H9 (cell line): Measurements from ENCODE around the gene CXXC5. TPM values are rescaled to one million over a fixed set of nuclear protein-coding genes. Genes with fewer than 3 reads are reported as not detected.

Source experiments
- DNase-seq: peaks from one replicate; pipeline ENCODE4 v3.0.0-alpha.2; 2017
- H2AFZ ChIP-seq: one replicate; pipeline ENCODE4 v1.6.1; 2013; ENCODE audit warnings: mild to moderate bottlenecking, low read length, control low read depth, moderate library complexity
- H2AK5ac ChIP-seq: 2 replicates; pipeline ENCODE4 v1.6.1; 2013; ENCODE audit warnings: low read length, control low read depth, mixed read lengths; ENCODE audit not compliant: insufficient read length
- H2BK120ac ChIP-seq: one replicate; pipeline ENCODE4 v1.6.1; 2013; ENCODE audit warnings: low read depth, mild to moderate bottlenecking, low read length, control low read depth, inconsistent platforms; ENCODE audit not compliant: poor library complexity, severe bottlenecking
- H2BK12ac ChIP-seq: 2 replicates; pipeline ENCODE4 v1.6.1; 2013; ENCODE audit warnings: low read length, control low read depth, mixed read lengths, low read depth; ENCODE audit not compliant: insufficient read length
- H2BK15ac ChIP-seq: 2 replicates; pipeline ENCODE4 v1.6.1; 2013; ENCODE audit warnings: low read depth, low read length, control low read depth
- H2BK20ac ChIP-seq: one replicate; pipeline ENCODE4 v1.6.1; 2013; ENCODE audit warnings: low read depth, mild to moderate bottlenecking, low read length, control low read depth, inconsistent platforms; ENCODE audit not compliant: poor library complexity, severe bottlenecking
- H2BK5ac ChIP-seq: 2 replicates; pipeline ENCODE4 v1.6.1; 2013; ENCODE audit warnings: low read length, control low read depth, mixed read lengths; ENCODE audit not compliant: insufficient read length
- H3K14ac ChIP-seq: 2 replicates; pipeline ENCODE4 v1.6.1; 2013; ENCODE audit warnings: low read length, control low read depth; ENCODE audit not compliant: insufficient read depth
- H3K18ac ChIP-seq: 2 replicates; pipeline ENCODE4 v1.6.1; 2013; ENCODE audit warnings: low read depth, mild to moderate bottlenecking, mixed read lengths, low read length, control low read depth; ENCODE audit not compliant: insufficient read length
- H3K23ac ChIP-seq: 2 replicates; pipeline ENCODE4 v1.6.1; 2013; ENCODE audit warnings: low read length, control low read depth, mixed read lengths, low read depth; ENCODE audit not compliant: insufficient read length
- H3K23me2 ChIP-seq: 2 replicates; pipeline ENCODE4 v1.6.1; 2013; ENCODE audit warnings: low read depth, mild to moderate bottlenecking, mixed read lengths, low read length, control low read depth; ENCODE audit not compliant: insufficient read length, poor library complexity, severe bottlenecking
- H3K27ac ChIP-seq: 2 replicates; pipeline ENCODE4 v1.5.1; 2013; ENCODE audit warnings: low read length, control low read depth, mixed read lengths, low read depth; ENCODE audit not compliant: insufficient read length
- H3K27me3 ChIP-seq: 2 replicates; pipeline ENCODE4 v1.6.1; 2013; ENCODE audit warnings: low read length, control low read depth, inconsistent platforms; ENCODE audit not compliant: insufficient read depth
- H3K4ac ChIP-seq: 2 replicates; pipeline ENCODE4 v1.6.1; 2013; ENCODE audit warnings: low read depth, mild to moderate bottlenecking, control low read depth, inconsistent platforms, low read length, moderate library complexity
- H3K4me1 ChIP-seq: 2 replicates; pipeline ENCODE4 v1.6.1; 2013; ENCODE audit warnings: low read length, control low read depth, inconsistent platforms; ENCODE audit not compliant: insufficient read depth
- H3K4me2 ChIP-seq: 2 replicates; pipeline ENCODE4 v1.6.1; 2013; ENCODE audit warnings: low read length, control low read depth, mixed read lengths; ENCODE audit not compliant: insufficient read length, insufficient read depth
- H3K56ac ChIP-seq: 2 replicates; pipeline ENCODE4 v1.6.1; 2013; ENCODE audit warnings: low read depth, mild to moderate bottlenecking, mixed read lengths, low read length, control low read depth; ENCODE audit not compliant: insufficient read length
- H3K79me1 ChIP-seq: 2 replicates; pipeline ENCODE4 v1.6.1; 2013; ENCODE audit warnings: low read depth, mild to moderate bottlenecking, moderate library complexity, low read length, control low read depth, inconsistent platforms; ENCODE audit not compliant: insufficient read depth, poor library complexity, severe bottlenecking
- H3K79me2 ChIP-seq: 2 replicates; pipeline ENCODE4 v1.6.1; 2013; ENCODE audit warnings: low read length, control low read depth, inconsistent platforms; ENCODE audit not compliant: insufficient read depth
- H3K9ac ChIP-seq: 2 replicates; pipeline ENCODE4 v1.6.1; 2013; ENCODE audit warnings: low read length, control low read depth, mixed read lengths; ENCODE audit not compliant: insufficient read length; ENCODE audit errors: extremely low read depth
- H3K9me3 ChIP-seq: one replicate; pipeline ENCODE4 v1.6.1; 2013; ENCODE audit warnings: low read depth, low read length, inconsistent platforms; ENCODE audit not compliant: control insufficient read depth
- H3T11ph ChIP-seq: one replicate; pipeline ENCODE4 v1.6.1; 2013; ENCODE audit warnings: mild to moderate bottlenecking, low read length, control low read depth, inconsistent platforms
- H4K20me1 ChIP-seq: one replicate; pipeline ENCODE4 v1.6.1; 2013; ENCODE audit not compliant: control insufficient read depth, insufficient read length, insufficient read depth
- H4K5ac ChIP-seq: 2 replicates; pipeline ENCODE4 v1.6.1; 2013; ENCODE audit warnings: low read depth, mild to moderate bottlenecking, mixed read lengths, low read length, control low read depth; ENCODE audit not compliant: insufficient read length
- H4K8ac ChIP-seq: replicated peaks from 2 replicates; pipeline ENCODE4 v1.6.1; 2013; ENCODE audit warnings: low read length, control low read depth, mixed read lengths, low read depth; ENCODE audit not compliant: insufficient read length
- H4K91ac ChIP-seq: 2 replicates; pipeline ENCODE4 v1.6.1; 2013; ENCODE audit warnings: low read depth, mild to moderate bottlenecking, moderate library complexity, mixed read lengths, low read length, control low read depth; ENCODE audit not compliant: insufficient read length
- H3K27ac Mint-ChIP-seq, 3 experiments: 2 replicates in 2 of 3; 3 replicates in 1 of 3; pipeline ENCODE4 v1.8.0; 2020 to 2021; ENCODE audit warnings: mixed read lengths in 3 of 3, mild to moderate bottlenecking in 1 of 3, moderate library complexity in 1 of 3
- H3K27me3 Mint-ChIP-seq: 2 replicates; pipeline ENCODE4 v1.8.0; 2021; ENCODE audit warnings: low read depth, mild to moderate bottlenecking, moderate library complexity, mixed read lengths
- H3K36me3 Mint-ChIP-seq, 3 experiments: 2 replicates in 2 of 3; 3 replicates in 1 of 3; pipeline ENCODE4 v1.8.0; 2020 to 2021; ENCODE audit warnings: low read depth in 3 of 3, mixed read lengths in 3 of 3; ENCODE audit not compliant: insufficient read depth in 1 of 3
- H3K4me1 Mint-ChIP-seq, 2 experiments: 2 replicates each; pipeline ENCODE4 v1.8.0; 2020; ENCODE audit warnings: mixed read lengths in 2 of 2
- H3K4me3 Mint-ChIP-seq, 2 experiments: 2 replicates in 1 of 2; 3 replicates in 1 of 2; pipeline ENCODE4 v1.8.0; 2020 to 2021; ENCODE audit warnings: mild to moderate bottlenecking in 2 of 2, mixed read lengths in 2 of 2, moderate library complexity in 1 of 2
- H3K9me3 Mint-ChIP-seq, 2 experiments: 2 replicates in 1 of 2; 3 replicates in 1 of 2; pipeline ENCODE4 v1.8.0; 2020; ENCODE audit warnings: mild to moderate bottlenecking in 2 of 2, mixed read lengths in 2 of 2, moderate library complexity in 1 of 2
- CTCF ChIP-seq: fragments of 200-600 bp; sonication (generic); conservative IDR thresholded peaks from 3 replicates; pipeline ENCODE4 v1.8.0; 2021; ENCODE audit warnings: antibody characterized with exemption, mild to moderate bottlenecking
- WGBS: extraction: QIAGEN DNeasy Blood & Tissue Kit; methylation state at CpG from one replicate; pipeline ENCODE4 v1.1.7; 2013; ENCODE audit warnings: missing lambda C conversion rate, low lambda C conversion rate, mixed read lengths; ENCODE audit not compliant: insufficient read length; ENCODE audit errors: extremely low coverage; 5-methylcytosine and 5-hydroxymethylcytosine counted together
- total RNA-seq: library from RNA; stranded (reverse); gene quantifications from 2 replicates; pipeline ENCODE4 v1.2.1, GENCODE V29; 2021

The CXXC5 gene
- total RNA-seq, 1 experiment from 2014 or later, result 105 TPM

GRCh38 chr5:139644001-139644456 is 4.1 kb upstream of the CXXC5 start:
- Histone ChIP-seq H3K4me2 (no peak overlapping the region), H3K4ac (no peak overlapping the region), H3K27ac (no peak overlapping the region), H4K91ac (no peak overlapping the region), H3K56ac (no peak overlapping the region), H2BK12ac (no peak overlapping the region), H4K20me1 (no peaks in the 10 kb centered on the region), H3K27me3 (peaks cover 14% of the 10 kb centered on the region; the same call in 1 of the 2 replicates), H2AFZ (no peak overlapping the region), H2BK20ac (no peak overlapping the region), H4K8ac (no peak overlapping the region), H3K9me3 (no peaks in the 10 kb centered on the region), H3K9ac (no peak overlapping the region), H2AK5ac (no peak overlapping the region), H3K23ac (no peak overlapping the region), H3K23me2 (peaks cover 4% of the 10 kb centered on the region), H3K79me2 (no peaks in the 10 kb centered on the region), H3K14ac (no peak overlapping the region), H2BK120ac (no peak overlapping the region), H4K5ac (no peak overlapping the region), H2BK15ac (no peak overlapping the region), H3K79me1 (no peaks in the 10 kb centered on the region), H2BK5ac (no peak overlapping the region), H3K4me1 (peaks cover 17% of the 10 kb centered on the region; the same call in 1 of the 2 replicates), H3K18ac (no peak overlapping the region), H3T11ph (no peak overlapping the region)
- Mint-ChIP-seq H3K9me3 (no peaks in the 10 kb centered on the region; a peak in 1 of 5 replicates), H3K27me3 (peaks cover 51% of the 10 kb centered on the region), H3K36me3 (peaks cover 0 to 15% (median 0%) of the 10 kb centered on the region in 3 experiments; a peak in 3 of 7 replicates), H3K27ac (no peak overlapping the region), H3K4me3 (no peak overlapping the region), H3K4me1 (peaks cover 53 to 64% of the 10 kb centered on the region in 2 experiments)
- no peak for TF ChIP-seq CTCF
- DNase-seq, result no peak
- no CpG with 5 or more reads among the region's 5 CpGs for WGBS
